EH (cell line): Measurements from ENCODE around the gene NR1D1.

Experiments used
- DNase-seq: peaks from one replicate; pipeline ENCODE4 v3.0.0-alpha.2; 2015; ENCODE audit warnings: low read depth

Gene NR1D1

DNA sequence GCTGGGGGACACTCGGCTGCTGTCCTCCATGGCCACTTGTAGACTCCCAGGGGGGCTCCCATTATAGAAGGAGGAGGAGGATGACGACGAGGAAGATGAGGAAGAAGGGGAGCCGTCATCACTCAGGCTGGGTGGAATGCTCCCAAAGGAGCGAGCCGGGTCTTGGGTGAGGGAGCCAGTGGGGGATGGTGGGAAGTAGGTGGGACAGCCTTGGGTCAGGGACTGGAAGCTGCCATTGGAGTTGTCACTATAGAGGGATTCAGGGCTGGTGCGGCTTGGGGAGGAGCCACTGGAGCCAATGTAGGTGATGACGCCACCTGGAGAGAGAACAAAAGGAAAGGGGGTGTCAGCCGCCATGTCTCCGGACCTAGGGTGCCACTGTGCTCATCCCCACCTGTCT, 3.3 kb downstream of the NR1D1 start:
- DNase-seq: no peak

GRCh38 chr17:40095944-40096791, 4.2 kb downstream of the NR1D1 start:
- peak; percentile 34 for DNase-seq

- no peak for DNase-seq
Measured at GRCh38 chr17:40095351-40095943, 4.9 kb downstream of the NR1D1 start.

DNA sequence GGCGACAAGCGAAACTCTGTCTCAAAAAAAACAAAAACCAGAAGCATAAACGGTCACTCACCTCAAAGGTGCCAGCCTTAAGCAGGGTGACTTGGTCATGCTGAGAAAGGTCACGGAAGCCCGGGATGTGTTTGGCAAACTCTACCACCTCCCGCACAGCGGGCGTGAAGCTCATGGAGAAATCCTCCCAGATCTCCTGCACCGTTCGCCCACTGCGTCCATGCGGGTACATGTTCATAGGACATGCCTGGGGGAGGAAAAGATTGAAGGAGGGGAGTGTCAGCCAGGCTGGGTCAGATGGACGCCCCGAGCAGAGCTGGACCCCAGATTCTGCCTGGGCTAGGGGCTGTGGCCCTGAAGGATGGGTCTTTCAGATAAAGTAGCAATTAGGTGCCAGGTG, 5.5 kb downstream of the NR1D1 start:
- no peak for DNase-seq

- peak; percentile 41 for DNase-seq
Measured at GRCh38 chr17:40093580-40094201, 6.7 kb downstream of the NR1D1 start.

DNA sequence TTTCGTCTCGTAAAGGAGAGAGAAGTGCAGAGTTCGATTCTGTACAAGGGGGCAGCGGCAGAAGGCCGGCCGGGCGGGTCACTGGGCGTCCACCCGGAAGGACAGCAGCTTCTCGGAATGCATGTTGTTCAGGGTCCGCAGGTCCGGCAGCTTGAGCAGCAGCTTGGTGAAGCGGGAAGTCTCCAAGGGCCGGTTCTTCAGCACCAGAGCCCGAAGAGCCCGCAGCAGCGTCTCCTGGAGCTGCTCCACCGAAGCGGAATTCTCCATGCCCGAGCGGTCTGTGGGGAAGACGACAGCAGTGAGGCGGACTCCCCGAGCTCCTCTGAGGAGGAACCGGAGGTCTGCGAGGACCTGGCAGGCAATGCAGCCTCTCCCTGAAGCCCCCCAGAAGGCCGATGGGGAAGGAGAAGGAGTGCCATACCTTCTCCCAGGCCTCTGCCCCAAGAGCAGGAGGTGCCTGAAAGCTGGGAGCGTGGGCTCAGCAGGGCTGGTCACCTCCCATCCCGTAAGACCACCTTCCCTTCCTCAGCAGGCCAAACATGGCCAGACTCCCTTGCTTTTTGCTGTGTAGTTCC, 7.3 kb downstream of the NR1D1 start:
- no peak for DNase-seq

DNA sequence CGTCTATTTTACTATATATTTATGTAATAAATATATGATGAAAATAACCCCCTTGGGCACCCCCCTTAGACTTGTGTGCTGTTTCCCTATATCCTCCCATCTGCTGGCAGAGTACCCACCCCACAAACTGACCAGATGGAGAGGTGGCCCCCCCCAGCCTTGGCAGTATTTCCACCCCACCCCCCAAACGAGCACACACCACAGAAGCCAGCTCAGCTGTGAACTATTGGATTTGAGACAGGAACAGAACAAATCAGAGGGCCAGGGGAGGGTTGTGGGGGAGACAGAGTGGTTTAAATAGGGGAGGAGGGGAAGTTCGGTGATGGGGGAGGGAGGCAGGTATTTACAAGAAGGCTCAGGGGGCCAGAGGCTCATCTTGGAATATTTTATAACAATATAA, 7.8 kb downstream of the NR1D1 start:
- DNase-seq: peak; percentile 28

- peak; percentile 30 for DNase-seq
Measured at GRCh38 chr17:40091691-40092397, 8.5 kb downstream of the NR1D1 start.

- no peak for DNase-seq
Measured at GRCh38 chr17:40090237-40091119, 9.9 kb downstream of the NR1D1 start.

GRCh38 chr17:40089077-40089895, 11.1 kb downstream of the NR1D1 start:
- no peak for DNase-seq

- DNase-seq: no peak
Measured at GRCh38 chr17:40087903-40088718, 12.3 kb downstream of the NR1D1 start.

DNA sequence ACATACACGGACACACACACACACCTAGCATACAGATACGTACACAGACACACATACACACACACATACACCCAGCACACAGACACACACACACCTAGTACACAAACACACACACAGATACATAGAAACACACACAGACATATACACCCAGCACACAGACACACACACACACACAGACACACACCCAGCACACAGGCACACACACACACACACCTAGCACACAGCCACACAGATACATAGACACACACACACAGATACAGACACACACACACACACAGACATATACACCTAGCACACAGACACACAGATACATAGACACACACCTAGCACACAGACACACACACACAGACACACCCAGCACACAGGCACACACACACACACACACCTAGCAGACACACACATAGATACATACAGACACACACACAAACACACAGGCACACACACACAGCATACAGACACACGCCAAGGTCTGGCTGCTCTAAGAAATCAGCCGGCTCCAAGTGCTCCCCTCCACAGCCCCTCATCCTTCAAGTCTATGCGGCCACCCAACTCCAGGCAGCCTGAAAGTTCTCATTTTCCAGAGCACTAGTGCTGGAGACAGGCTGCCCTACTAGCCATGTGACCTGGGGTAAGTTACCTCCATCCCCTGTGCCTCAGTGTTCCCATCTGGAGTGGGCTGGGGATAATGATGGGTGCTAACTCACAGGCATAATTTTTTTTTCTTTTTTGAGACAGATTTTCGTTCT, 13.2 kb downstream of the NR1D1 start:
- DNase-seq: no peak

GRCh38 chr17:40086150-40087044, 14.0 kb downstream of the NR1D1 start:
- peak; percentile 52 for DNase-seq

- no peak for DNase-seq
Measured at GRCh38 chr17:40084477-40084876, 15.9 kb downstream of the NR1D1 start.

- no peak for DNase-seq
Measured at GRCh38 chr17:40079545-40079944, 20.8 kb downstream of the NR1D1 start.

DNA sequence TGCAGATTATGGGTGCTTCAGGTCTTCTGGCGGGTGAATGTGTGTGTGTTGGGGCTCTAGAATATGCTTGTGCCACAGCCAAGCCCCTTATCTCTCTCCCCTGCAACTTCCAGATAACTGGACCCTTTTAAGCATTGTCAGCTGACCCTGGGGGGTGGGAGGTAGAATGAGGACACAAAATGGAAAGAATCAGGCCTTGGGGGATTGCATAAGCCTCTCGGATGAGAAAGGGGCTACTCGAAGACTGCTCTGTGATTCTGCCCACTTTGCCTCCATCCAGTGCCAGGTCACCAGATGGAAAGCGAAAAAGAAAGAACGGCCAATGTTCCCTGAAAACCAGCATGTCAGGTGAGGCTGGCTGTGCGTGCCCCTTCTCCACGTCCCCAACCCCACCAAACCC, 23.8 kb downstream of the NR1D1 start:
- DNase-seq: no peak

GRCh38 chr17:40075942-40076498, 24.4 kb downstream of the NR1D1 start:
- DNase-seq: no peak
